Suprapubic skin (tissue), 4 donors: ENCODE data around the gene LRRC8D. TPM values are rescaled to one million over a fixed set of nuclear protein-coding genes. Genes with fewer than 3 reads are reported as not detected.

ENCODE experiments used
- DNase-seq, 2 donors: peaks; one replicate each; pipeline ENCODE4 v3.0.0-alpha.2; 2019; ENCODE audit warnings: low spot score in 2 of 2
- H3K27ac ChIP-seq: fragments of 200-600 bp; sonication (generic); one replicate; pipeline ENCODE4 v1.5.1; 2019
- H3K27me3 ChIP-seq: fragments of 200-600 bp; sonication (generic); one replicate; pipeline ENCODE4 v1.5.1; 2019
- H3K36me3 ChIP-seq: fragments of 200-600 bp; sonication (generic); one replicate; pipeline ENCODE4 v1.5.1; 2019
- H3K4me1 ChIP-seq: fragments of 200-600 bp; sonication (generic); one replicate; pipeline ENCODE4 v1.5.1; 2019
- H3K4me3 ChIP-seq: fragments of 200-600 bp; sonication (generic); one replicate; pipeline ENCODE4 v1.5.1; 2019; ENCODE audit warnings: mild to moderate bottlenecking
- H3K9me3 ChIP-seq: fragments of 200-600 bp; sonication (generic); one replicate; pipeline ENCODE4 v1.5.1; 2019
- EP300 ChIP-seq: sonication (generic); formaldehyde crosslinking; IDR thresholded peaks from one replicate; pipeline ENCODE4 v1.6.1; 2017; ENCODE audit warnings: antibody characterized with exemption
- POLR2A ChIP-seq, 2 donors: fragments of 450-650 bp; IDR thresholded peaks; one replicate each; pipeline ENCODE4 v1.6.1; 2017; ENCODE audit warnings: antibody characterized with exemption in 2 of 2, mild to moderate bottlenecking in 2 of 2, moderate library complexity in 2 of 2
- POLR2AphosphoS5 ChIP-seq, 3 donors: sonication (generic); formaldehyde crosslinking; IDR thresholded peaks; one replicate each; pipeline ENCODE4 v1.6.1; 2017; ENCODE audit warnings: antibody characterized with exemption in 3 of 3
- WGBS: methylation state at CpG from one replicate; pipeline ENCODE4 v1.1.5; 2018; 5-methylcytosine and 5-hydroxymethylcytosine counted together
- total RNA-seq, 4 donors: library from RNA; depleted of rRNA; stranded (reverse); fragments of >200 nt; gene quantifications; one replicate each; pipeline ENCODE4 v1.1.0, GENCODE V29; 2016
- TF ChIP-seq, protein P1 (sequence below), 2 donors: fragments of 200-600 bp in 1 of 2; fragments of 450-650 bp in 1 of 2; sonication (generic) in 1 of 2; IDR thresholded peaks; one replicate each; pipeline ENCODE4 v1.5.1; 2016 to 2019; ENCODE audit warnings: antibody characterized with exemption in 2 of 2, mild to moderate bottlenecking in 1 of 2, moderate library complexity in 1 of 2

LRRC8D gene
- total RNA-seq, 4 donors from 2014 or later, result 11.7 to 24.8 (median 21.6) TPM

DNA sequence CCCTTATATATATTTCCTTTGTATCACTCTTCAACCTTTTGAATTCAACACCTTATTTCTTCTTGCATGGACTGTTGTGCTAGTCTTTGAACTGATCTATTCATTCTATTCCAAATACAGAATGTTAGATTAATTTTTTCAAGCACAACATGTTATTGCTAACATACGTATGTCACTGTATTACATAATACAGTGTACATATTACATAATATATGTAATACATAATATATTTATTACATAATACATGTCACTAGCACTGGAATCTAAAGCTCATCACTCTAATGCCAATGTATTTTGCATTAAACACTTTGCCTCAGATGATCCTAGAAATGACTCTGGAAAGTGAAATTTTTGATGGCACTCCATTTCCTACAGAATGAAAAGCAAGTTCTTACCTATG, 59.8 kb downstream of the LRRC8D start:
- Histone ChIP-seq H3K27me3 (no peaks in the 10 kb centered on the region), H3K27ac (no peak overlapping the region), H3K9me3 (no peaks in the 10 kb centered on the region), H3K4me3 (no peak overlapping the region), H3K4me1 (no peaks in the 10 kb centered on the region), H3K36me3 (no peaks in the 10 kb centered on the region)
- no peak for DNase-seq
- 79% methylated on average over 1 of the region's 1 CpG for WGBS
- TF ChIP-seq EP300 (no peak), POLR2AphosphoS5 (IDR thresholded peaks at IDR 0.05) (no peak), POLR2A (IDR thresholded peaks at IDR 0.05) (no peak)
- TF ChIP-seq, protein P1, sequence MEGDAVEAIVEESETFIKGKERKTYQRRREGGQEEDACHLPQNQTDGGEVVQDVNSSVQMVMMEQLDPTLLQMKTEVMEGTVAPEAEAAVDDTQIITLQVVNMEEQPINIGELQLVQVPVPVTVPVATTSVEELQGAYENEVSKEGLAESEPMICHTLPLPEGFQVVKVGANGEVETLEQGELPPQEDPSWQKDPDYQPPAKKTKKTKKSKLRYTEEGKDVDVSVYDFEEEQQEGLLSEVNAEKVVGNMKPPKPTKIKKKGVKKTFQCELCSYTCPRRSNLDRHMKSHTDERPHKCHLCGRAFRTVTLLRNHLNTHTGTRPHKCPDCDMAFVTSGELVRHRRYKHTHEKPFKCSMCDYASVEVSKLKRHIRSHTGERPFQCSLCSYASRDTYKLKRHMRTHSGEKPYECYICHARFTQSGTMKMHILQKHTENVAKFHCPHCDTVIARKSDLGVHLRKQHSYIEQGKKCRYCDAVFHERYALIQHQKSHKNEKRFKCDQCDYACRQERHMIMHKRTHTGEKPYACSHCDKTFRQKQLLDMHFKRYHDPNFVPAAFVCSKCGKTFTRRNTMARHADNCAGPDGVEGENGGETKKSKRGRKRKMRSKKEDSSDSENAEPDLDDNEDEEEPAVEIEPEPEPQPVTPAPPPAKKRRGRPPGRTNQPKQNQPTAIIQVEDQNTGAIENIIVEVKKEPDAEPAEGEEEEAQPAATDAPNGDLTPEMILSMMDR (IDR thresholded peaks at IDR 0.05), result no peak

DNA sequence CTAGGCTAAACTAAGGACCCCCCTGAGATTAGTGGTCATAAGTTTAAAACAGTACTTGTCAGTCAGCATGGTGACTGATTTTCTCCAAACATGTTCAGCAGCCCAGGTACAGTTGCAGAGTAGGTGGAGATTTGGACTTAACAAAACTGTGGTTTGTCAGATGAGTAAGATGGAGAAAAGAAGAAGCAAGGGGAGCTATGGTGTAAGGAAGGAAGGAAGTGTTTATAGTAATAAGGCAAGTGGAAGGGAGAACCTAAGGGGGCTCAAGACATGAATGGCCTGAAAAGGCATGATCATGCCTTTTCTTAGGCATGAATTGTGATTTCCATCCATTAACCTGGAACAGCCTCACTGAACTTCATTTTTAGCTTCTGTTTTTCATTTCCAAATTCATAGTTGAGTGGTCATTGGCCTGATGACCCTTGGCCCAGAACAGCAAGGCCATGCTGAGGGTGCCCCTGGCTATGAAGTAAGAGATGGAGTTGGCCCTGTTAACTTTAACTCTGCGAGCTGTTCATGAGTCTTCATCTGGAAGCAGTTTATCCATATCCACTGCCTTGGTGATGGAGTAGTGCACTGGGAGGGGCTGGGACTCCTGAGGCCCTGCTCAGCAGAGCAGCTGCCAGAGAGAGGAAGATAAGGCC, 60.7 kb downstream of the LRRC8D start:
- Histone ChIP-seq H3K27me3 (no peaks in the 10 kb centered on the region), H3K36me3 (no peaks in the 10 kb centered on the region), H3K4me1 (no peaks in the 10 kb centered on the region), H3K27ac (no peak overlapping the region), H3K9me3 (no peaks in the 10 kb centered on the region), H3K4me3 (no peak overlapping the region)
- TF ChIP-seq, protein P1 (IDR thresholded peaks at IDR 0.05), result no peak
- 85% methylated on average over 1 of the region's 1 CpG for WGBS
- no peak for DNase-seq

DNA sequence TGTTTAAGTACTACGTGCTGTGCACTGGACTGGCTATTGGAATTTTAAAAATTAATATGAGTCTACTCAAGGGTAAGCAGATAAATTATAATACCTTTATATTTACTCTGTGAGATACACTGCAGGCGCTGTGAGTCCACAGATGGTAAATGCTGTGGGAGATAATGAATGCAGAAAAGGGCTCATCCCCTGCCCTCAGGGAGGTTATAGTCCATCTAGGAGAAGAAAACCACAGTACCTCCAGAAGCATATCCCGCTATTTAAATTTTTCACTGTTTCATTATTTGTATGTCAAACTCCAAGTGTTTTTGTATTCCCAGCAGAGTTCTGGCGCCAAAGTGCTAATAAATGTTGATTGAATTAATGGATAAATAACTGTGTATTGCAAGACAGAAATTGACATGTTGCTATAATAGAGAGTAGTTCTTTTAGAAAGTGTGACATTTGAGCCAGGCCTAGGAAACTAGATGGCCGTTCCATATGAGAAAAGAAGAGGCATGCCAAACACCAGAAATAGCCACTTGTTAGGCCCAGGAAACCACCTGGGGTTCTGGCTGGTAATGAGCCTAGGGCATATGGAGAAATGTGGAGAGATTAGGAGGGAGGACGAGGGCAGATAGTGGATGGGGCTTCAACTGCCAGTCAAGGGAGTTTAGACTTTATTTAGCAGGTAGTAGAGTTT, 61.7 kb downstream of the LRRC8D start:
- Histone ChIP-seq H3K27ac (no peak overlapping the region), H3K27me3 (no peaks in the 10 kb centered on the region), H3K9me3 (no peaks in the 10 kb centered on the region), H3K4me1 (no peaks in the 10 kb centered on the region), H3K4me3 (no peak overlapping the region), H3K36me3 (no peaks in the 10 kb centered on the region)
- 96% methylated on average over 6 of the region's 6 CpGs for WGBS
- TF ChIP-seq, protein P1 (IDR thresholded peaks at IDR 0.05), result no peak
- TF ChIP-seq EP300 (no peak), POLR2AphosphoS5 (IDR thresholded peaks at IDR 0.05) (no peak), POLR2A (IDR thresholded peaks at IDR 0.05) (no peak)
- DNase-seq, result no peak

DNA sequence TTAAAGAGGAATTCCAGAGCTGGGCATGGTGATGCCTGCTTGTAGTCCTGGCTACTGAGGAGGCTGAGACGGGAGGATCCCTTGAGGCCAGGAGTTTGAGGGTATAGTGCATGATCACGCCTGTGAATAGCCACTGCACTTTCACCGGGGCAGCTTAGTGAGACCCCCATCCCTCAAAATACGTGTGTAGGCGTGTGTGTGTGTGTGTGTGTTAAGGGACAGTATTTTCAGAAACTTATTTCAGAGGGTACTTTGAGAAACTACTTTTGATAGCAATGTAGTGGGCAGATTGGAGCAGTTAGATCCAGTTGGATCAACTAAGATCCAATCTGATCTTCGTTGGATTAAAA, 62.2 kb downstream of the LRRC8D start:
- TF ChIP-seq, protein P1 (IDR thresholded peaks at IDR 0.05), result no peak
- TF ChIP-seq POLR2A (IDR thresholded peaks at IDR 0.05) (no peak), POLR2AphosphoS5 (IDR thresholded peaks at IDR 0.05) (no peak), EP300 (no peak)
- no peaks in the 10 kb centered on the region for H3K4me1 ChIP-seq
- 99% methylated on average over 6 of the region's 6 CpGs for whole genome bisulfite sequencing
- H3K9me3 ChIP-seq, result no peaks in the 10 kb centered on the region
- no peaks in the 10 kb centered on the region for H3K36me3 ChIP-seq
- H3K4me3 ChIP-seq, result no peak overlapping the region
- H3K27ac ChIP-seq, result no peak overlapping the region
- H3K27me3 ChIP-seq, result no peaks in the 10 kb centered on the region
- DNase-seq, result no peak

DNA sequence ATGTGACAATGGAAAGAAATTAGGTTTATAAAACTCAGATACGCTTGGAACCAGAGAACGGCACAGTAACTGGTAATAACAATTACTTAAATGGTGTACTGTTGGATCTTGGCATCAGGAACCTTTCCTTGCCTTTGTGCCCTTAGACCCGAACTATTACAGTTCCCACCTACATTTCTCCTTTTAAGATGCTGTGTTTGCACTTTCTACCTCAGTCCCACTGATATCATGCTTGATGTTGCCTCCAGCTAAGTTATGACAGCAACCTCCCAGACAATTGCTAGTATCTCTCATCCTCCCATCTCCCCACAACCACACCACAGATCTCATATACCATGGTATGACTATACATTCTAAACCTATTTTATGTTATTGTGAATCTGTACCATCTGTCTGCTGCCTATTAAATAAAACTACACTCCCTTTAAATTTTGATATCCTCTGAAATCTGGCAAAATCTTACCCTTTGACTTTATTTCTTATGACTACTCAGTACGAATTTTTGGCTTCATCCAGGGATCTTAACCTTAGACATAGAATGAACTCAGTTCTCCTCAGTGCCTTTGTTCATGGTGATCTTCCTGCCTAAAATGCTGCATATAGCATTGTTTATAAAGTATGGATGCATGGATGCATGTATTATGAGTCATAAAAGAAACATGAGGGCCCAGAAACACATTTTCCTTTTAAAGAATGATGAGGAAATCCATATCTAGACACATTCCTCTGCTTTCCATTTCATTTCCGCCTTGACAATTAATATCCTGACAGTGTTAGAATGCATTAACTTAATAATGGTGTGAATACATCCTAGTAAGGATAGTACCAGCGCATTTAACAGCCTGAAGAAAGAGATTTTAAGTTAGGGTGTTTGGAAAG, 64.1 kb downstream of the LRRC8D start:
- no peak for DNase-seq
- TF ChIP-seq, protein P1 (IDR thresholded peaks at IDR 0.05), result no peak
- TF ChIP-seq POLR2A (IDR thresholded peaks at IDR 0.05) (no peak), POLR2AphosphoS5 (IDR thresholded peaks at IDR 0.05) (no peak), EP300 (no peak)
- WGBS, result 83% methylated on average over 6 of the region's 6 CpGs
- Histone ChIP-seq H3K4me3 (no peak overlapping the region), H3K36me3 (no peaks in the 10 kb centered on the region), H3K27me3 (no peaks in the 10 kb centered on the region), H3K9me3 (no peaks in the 10 kb centered on the region), H3K4me1 (peaks cover 2% of the 10 kb centered on the region), H3K27ac (no peak overlapping the region)
